GM18907 (cell line): ENCODE measurements around the gene MRPL22.
"Not testable (repeated sequence)": the region's sequence is repeated elsewhere in the genome, so short reads cannot be mapped to it uniquely, and the experiment has no call there.

Experiments
- ATAC-seq: cut with Tn5 transposase; IDR thresholded peaks from one replicate; pipeline ENCODE4 v1.9.1; 2021; ENCODE audit warnings: mild to moderate bottlenecking, moderate library complexity; ENCODE audit not compliant: unreplicated experiment

Gene MRPL22

DNA sequence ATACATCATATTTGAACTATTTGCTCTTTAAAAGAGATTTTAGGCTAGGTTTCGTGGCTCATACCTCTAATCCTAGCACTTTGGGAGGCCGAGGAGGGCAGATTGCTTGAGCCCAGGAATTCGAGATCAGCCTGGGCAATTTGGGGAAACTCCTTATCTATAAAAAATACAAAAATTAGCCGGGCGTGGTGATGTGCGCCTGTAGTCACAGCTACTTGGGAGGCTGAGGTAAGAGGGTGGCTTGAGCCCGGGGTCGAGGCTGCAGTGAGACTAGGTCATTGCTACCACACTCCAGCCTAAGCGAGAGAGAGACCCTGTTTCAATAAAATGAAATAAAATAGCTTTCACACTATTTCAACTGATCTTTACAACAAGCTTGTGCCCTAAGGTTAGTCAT is 500 bp upstream of the MRPL22 start:
- ATAC-seq, result no peak

DNA sequence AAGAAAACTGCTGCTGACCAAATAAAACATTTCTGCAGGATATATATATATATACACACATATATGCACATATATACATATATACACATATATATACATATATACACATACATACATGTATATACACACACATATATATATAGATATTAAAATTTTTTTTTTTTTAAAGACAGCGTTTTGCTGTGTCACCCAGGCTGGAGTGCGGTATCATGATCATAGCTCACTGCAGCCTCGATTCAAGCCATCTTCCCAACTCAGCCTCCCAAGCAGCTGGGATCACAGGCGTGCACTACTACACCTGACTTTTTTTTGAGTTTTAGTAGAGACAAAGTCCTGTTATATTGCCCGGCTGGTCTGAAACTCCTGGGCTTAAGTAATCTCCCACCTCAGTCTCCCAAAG is 2.7 kb downstream of the MRPL22 start:
- no peak for ATAC-seq

GRCh38 chr5:154944716-154945115 is 3.8 kb downstream of the MRPL22 start:
- ATAC-seq, result no peak

GRCh38 chr5:154945695-154946301 is 4.9 kb downstream of the MRPL22 start:
- ATAC-seq, result no peak

DNA sequence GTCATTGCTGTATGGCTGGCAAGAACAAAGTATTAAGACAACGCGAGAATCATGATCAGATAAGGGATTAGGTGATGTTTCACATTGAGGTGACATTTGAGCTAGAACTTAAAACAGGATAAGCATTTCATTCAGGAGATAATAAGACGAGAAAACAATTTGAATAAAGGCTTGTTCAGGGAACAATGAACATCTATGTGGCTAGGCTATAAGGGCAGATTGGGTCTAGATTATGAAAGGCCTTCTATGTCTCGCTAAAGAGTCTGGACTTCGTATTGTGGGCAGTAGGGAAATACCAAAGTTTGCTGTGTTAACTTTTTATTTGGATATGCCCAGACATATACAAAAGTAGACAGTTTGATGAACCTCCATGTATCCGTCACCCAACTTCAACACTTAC is 6.9 kb downstream of the MRPL22 start:
- no peak for ATAC-seq

- no peak for ATAC-seq
These were observed 7.4 kb downstream of the MRPL22 start for GRCh38 chr5:154948313-154948712.

DNA sequence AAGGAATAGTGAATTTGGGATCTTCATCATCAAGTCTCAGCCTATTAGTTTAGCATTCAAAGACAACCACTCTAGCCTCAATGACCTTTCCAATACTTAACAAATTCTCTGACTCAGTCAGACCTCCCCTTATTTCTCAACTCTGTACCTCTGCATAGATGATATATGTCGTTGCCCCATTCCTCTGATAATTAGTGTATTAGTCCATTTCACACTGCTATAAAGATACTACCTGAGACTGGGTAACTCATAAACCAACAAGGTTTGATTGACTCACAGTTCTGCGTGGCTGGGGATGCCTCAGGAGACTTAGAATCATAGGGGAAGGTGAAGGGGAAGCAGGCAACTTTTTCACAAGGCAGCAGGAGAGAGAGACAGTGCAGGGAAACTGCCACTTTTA is 8.9 kb downstream of the MRPL22 start:
- no peak for ATAC-seq

GRCh38 chr5:154956712-154957111 is 15.8 kb downstream of the MRPL22 start:
- ATAC-seq, result no peak

DNA sequence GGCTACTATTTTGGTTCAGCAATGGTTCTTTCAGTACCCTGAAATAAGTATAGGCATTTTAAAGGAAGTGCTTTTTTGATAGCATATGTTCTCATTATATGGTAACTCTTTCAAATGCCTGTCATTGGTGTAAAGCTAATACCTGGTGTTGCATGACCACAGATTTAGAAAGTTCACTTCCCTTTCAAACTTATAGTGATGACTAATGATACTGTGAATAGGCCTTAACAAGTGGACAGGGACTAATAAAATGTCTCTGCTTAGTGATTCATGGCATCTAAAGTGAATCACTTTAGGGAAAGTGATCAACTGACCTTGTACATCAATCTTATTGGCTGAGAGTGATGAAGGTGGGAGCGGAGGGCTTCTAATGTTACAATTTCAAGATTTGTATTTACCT is 21.6 kb downstream of the MRPL22 start:
- peak; percentile 96 for ATAC-seq

GRCh38 chr5:154966081-154966841 is 25.4 kb downstream of the MRPL22 start:
- ATAC-seq, result no peak

DNA sequence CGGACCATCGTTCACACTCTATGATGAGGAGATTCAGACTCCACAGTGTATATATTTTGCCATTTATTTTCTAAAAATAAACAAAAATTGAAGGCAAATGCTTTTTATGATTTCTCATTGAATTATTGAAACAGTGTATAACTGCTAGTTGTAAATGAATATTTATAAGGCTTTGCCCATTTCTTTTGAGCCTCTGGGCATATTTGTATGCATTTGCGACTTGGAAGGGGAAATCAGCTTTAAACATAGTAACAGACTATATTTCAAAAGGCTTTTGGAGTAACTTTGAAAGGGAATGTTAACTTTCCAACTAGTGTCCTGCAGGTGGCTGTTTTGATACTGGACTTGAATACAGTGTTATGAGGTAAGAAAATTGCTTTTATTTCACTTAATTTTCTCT is 26.0 kb downstream of the MRPL22 start:
- no peak for ATAC-seq

GRCh38 chr5:154967421-154968024 is 26.6 kb downstream of the MRPL22 start:
- ATAC-seq, result no peak

DNA sequence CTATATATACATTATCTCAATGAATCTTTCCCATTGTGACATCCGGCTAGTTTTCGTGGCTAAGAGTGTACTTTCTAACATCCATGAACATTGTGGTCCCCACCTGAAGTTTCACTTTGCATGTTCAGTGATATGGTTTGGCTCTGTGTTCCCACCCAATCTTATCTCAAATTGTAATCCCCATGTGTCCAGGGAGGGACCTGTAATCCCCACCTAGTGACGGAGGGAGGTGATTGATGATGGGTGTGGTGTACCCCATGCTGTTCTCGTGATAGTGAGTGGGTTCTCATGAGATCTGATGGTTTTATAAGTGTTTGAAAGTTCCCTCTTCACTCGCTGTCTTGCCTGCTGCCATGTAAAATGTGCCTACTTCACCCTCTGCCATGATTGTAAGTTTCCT is 28.1 kb downstream of the MRPL22 start:
- no peak for ATAC-seq

GRCh38 chr5:154970759-154971158 is 29.9 kb downstream of the MRPL22 start:
- no peak for ATAC-seq

DNA sequence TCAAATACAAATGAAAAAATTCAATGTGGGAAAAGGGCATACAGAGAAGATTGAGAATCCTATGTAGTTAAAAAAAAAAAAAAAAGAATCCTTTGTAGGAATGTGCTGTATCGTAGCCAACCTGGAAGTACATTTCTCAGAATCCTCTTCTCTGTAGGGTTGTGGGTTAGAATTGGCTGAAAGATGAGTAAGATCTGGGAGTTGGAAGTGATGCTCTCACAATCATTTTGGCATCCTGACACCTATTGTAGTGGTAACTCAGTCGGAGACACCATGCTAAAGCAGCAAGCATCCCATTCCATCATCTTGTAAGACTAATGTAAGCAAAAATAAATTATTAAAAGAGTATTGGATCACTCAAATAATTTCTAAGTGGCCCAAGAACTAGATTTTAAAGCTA is 30.6 kb downstream of the MRPL22 start:
- ATAC-seq, result no peak

DNA sequence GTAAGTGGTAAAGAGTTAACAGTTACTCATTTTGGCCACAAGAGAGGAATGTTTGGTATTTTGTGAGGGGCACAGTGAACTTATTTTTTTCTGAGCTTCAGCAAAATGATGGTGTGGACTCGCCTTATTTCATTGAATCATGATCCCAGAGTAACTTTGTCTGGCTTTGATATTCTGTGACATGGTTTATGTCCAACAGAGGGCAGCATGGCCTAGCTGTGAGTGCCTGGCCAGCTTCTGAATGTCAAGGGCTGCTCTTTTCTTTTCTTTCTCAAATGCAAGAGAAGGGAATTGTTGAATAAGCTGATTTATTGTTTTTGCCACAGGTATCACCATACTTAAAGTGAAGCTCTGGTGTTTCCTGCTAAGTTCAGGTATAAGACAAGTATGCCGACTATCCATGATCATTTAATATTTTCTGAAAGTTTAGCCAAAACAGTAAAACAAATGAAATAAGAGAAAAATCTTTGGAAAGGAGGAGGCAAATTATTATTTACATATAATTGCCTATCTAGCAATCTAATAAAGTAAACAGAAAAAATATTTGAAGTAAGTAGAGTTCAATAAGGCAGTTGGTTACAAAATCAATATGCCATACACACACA is 31.7 kb downstream of the MRPL22 start:
- ATAC-seq, result no peak

GRCh38 chr5:154976082-154976481 is 35.2 kb downstream of the MRPL22 start:
- not testable (repeated sequence) for ATAC-seq

GRCh38 chr5:154977409-154977808 is 36.5 kb downstream of the MRPL22 start:
- ATAC-seq, result peak; percentile 54

GRCh38 chr5:154978294-154978693 is 37.4 kb downstream of the MRPL22 start:
- ATAC-seq, result not testable (repeated sequence)

GRCh38 chr5:154984946-154985516 is 44.2 kb downstream of the MRPL22 start:
- ATAC-seq, result no peak

GRCh38 chr5:154986151-154986550 is 45.3 kb downstream of the MRPL22 start:
- ATAC-seq, result no peak

GRCh38 chr5:154989626-154990025 is 48.8 kb downstream of the MRPL22 start:
- no peak for ATAC-seq
